Measurements from ENCODE around the gene KRT83. TPM values are rescaled to one million over a fixed set of nuclear protein-coding genes. Genes with fewer than 3 reads are reported as not detected.

Gene KRT83
- total and polyA plus RNA-seq, 2 donors (not counting 1 experiment from before 2014, with no cell fraction given) = not detected

- POLR2A ChIA-PET = no interaction called here
These were observed 35.2 kb downstream of the KRT83 start for GRCh38 chr12:52285851-52286530.

More at GRCh38 chr12:52285851-52286530, 35.2 kb downstream of the KRT83 start:
- Histone ChIP-seq H3K4me1 (ENCODE audit: control insufficient read depth in 2 of 2, insufficient read depth in 2 of 2, low read length in 2 of 2) (no peaks in the 10 kb centered on the region), H4K20me1 (ENCODE audit: control insufficient read depth, insufficient read depth, low read length, poor library complexity, severe bottlenecking) (no peaks in the 10 kb centered on the region), H3K4me2 (replicated peaks; ENCODE audit: low read depth, low read length, poor library complexity, severe bottlenecking) (no peak overlapping the region), H3K9me3 (ENCODE audit: control extremely low read depth in 1 of 3, control insufficient read depth in 2 of 3, insufficient read depth in 1 of 3, low read length in 2 of 3) (no peaks in the 10 kb centered on the region), H2AFZ (ENCODE audit: insufficient read depth, low read depth, low read length, poor library complexity, severe bottlenecking) (no peak overlapping the region), H3K4me3 (ENCODE audit: control extremely low read depth in 1 of 5, extremely low read depth in 1 of 5, insufficient read depth in 1 of 5, low read depth in 2 of 5, low read length in 4 of 5) (no peak overlapping the region), H3K27ac (ENCODE audit: low read length in 2 of 2) (no peak overlapping the region), H3K9ac (ENCODE audit: low read length) (no peak overlapping the region), H3K27me3 (replicated peaks in 1 of 4; ENCODE audit: control extremely low read depth in 1 of 4, control insufficient read depth in 3 of 4, insufficient read depth in 4 of 4, low read length in 3 of 4) (peaks cover 0 to 2% (median 0%) of the 10 kb centered on the region in 4 experiments), H3K79me2 (ENCODE audit: control insufficient read depth, insufficient read depth, low read length) (no peaks in the 10 kb centered on the region), H3K36me3 (replicated peaks in 1 of 2; ENCODE audit: control extremely low read depth in 1 of 2, control insufficient read depth in 1 of 2, extremely low read depth in 1 of 2, insufficient read depth in 2 of 2, low read length in 1 of 2) (no peaks in the 10 kb centered on the region)
- intact Hi-C loops (cut with micrococcal nuclease) = no loop called here
- peaks cover 11% of the 10 kb centered on the region for H3K27me3 Mint-ChIP-seq
- ATAC-seq (ENCODE audit: low read depth) (no peak), DNase-seq (no peak)
- CTCF ChIA-PET = interaction anchor here (0.6 kb wide), 1 partner anchor 8 kb away, joined by 3 read pairs; no protein-coding TSS in a partner anchor
- no peaks in the 10 kb centered on the region for H3K4me1 Mint-ChIP-seq
- no peaks in the 10 kb centered on the region for H3K9me3 Mint-ChIP-seq (ENCODE audit: insufficient read depth)
- no peak for TF ChIP-seq CTCF (IDR thresholded peaks at IDR 0.05)
- no peak for TF ChIP-seq EZH2 (IDR thresholded peaks at IDR 0.05; ENCODE audit: borderline replicate concordance, insufficient read depth, low read depth, low read length, poor library complexity, severe bottlenecking)
- no peak overlapping the region for H3K4me3 Mint-ChIP-seq
- 96% methylated on average over 23 of the region's 24 CpGs for WGBS (ENCODE audit: insufficient coverage)
- no peak overlapping the region for H3K27ac Mint-ChIP-seq
